GM19324 (cell line): ENCODE data around the gene METTL17.
"Not testable (repeated sequence)": the region's sequence is repeated elsewhere in the genome, so short reads cannot be mapped to it uniquely, and the experiment has no call there.

Experiments
- ATAC-seq: cut with Tn5 transposase; IDR thresholded peaks from one replicate; pipeline ENCODE4 v1.9.1; 2021; ENCODE audit warnings: mild to moderate bottlenecking, moderate library complexity; ENCODE audit not compliant: unreplicated experiment, low FRiP score

Gene METTL17

DNA sequence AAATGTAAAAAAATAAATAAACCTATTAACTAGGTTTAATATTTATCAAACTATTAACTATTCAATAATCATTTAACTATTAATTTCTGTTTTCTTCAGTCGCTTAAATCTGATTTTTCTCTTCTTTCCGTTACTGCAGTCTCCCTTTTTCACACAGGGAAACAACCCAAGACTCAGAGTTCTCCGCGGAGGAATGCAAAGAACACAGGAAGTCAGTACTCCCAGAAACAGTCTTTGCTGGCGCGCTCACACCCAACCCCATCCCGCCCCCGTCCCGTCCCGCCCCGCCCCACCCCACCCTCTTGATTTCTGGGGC, 351 bp upstream of the METTL17 start:
- no peak for ATAC-seq

DNA sequence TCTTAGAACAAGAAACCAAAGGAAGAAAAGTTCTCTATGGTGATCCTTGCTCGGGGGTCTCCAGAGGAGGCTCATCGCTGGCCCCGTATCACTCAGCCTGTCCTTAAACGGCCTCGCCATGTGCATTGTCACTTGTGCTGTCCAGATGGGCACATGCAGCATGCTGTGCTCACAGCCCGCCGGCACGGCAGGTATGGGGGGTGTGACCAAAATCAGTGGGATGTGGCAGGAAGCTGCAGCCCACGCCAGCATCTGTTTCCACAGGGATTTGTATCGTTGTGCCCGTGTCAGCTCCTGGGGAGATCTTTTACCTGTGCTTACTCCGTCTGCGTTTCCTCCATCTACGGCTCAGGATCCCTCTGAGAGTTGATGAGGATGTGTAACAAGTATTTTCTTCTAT, 6.7 kb downstream of the METTL17 start:
- no peak for ATAC-seq

DNA sequence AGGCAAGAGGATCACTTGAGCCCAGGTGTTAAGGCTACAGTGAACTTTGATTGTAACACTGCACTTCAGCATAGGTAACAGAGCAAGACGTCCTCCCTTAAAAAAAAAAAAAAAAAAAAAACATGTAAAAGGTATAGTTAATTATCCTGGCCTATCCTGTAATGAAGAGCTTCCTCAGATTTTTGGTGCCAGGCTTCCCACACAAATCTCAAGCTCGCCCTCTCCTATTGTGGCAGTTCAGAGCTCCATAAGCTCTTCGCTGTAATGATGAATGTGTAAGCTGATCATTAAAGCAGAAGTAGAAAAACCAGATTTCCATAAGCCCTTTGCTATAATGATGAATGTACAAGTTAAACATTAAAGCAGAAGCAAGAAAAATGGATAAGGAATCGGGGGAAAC, 7.3 kb downstream of the METTL17 start:
- ATAC-seq: no peak

GRCh38 chr14:20997564-20997963, 7.8 kb downstream of the METTL17 start:
- ATAC-seq: no peak

- no peak for ATAC-seq
Measured at GRCh38 chr14:20998139-20998538, 8.4 kb downstream of the METTL17 start.

DNA sequence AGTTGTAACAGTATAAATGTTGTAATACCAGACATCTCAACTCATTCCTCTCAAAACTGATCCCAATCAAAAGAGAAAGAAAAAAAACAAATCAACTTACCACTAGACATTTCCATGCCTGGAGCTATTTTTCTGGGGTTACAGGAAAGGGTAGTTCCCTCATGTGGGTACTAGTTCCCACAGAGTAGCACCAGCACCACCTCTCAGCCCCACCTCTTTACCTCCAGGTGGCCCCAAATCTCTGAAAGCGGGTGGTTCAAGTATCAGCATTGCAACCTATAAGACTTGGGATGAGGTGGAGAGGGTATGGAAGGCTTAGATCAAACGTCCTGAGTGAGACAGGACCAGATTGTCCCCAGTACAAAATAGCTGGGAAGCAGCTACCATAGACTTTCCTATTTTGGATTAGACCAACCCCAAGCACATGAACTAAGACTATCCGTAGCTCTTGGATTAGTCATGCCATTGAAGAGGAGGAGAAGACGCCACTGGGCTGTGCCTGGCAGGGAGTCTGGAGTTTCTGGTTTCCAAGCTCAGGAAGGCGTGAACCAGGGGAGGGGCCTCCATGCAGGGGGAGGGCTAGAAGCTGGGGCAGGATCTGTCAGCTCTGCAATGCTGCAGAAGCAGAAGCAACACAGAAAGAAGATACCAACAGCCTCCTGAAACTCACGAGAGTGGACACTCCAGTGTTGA, 9.0 kb downstream of the METTL17 start, which contains the start of gene SLC39A2:
Gene SLC39A2 (plus strand): TSS at position 620 of the 693 bp plus-strand sequence. CDS start 154 bp downstream, outside the sequence.
- no peak for ATAC-seq

DNA sequence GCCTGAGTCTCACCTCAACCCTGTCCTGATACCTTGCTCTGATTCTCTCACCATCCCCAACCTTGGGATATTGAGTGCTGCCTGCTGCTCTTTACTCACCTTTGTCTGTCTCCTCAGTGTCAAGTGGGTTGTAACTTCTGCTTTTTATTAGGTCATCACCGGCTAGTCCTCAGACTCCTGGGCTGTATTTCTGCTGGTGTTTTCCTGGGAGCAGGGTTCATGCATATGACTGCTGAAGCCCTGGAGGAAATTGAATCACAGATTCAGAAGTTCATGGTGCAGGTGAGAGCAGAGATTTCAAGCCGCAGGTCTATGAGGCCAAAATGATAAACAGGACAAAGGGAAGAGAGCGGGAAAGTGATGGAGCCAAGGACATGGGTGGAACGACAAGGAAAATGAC, 9.8 kb downstream of the METTL17 start:
- ATAC-seq: no peak

GRCh38 chr14:21001218-21001617, 11.4 kb downstream of the METTL17 start:
- ATAC-seq: no peak

- no peak for ATAC-seq
Measured at GRCh38 chr14:21003788-21004346, 14.1 kb downstream of the METTL17 start.

- ATAC-seq: not testable (repeated sequence)
Measured at GRCh38 chr14:21009721-21010120, 19.9 kb downstream of the METTL17 start.

- ATAC-seq: no peak
Measured at GRCh38 chr14:21011136-21011535, 21.4 kb downstream of the METTL17 start.

GRCh38 chr14:21014761-21015190, 25.0 kb downstream of the METTL17 start:
- no peak for ATAC-seq

DNA sequence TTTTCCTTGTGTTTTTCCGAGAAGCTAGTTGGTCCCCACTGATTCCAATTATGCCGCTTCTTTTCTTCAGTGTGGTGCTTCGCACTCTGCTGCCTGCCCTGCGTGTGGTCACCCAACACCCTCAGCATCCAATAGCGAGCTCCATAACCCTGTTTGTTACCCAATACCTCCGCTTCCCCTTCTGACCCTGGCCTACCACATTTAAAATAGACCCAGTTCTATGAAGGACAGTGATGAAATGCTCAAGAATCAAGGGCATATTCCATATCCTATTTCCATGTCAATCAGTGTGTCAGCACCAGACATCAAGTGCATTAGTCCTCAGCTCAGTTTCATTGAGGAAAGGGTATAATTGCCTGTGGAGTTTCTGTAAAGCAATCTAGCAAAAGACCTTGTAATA, 25.5 kb downstream of the METTL17 start:
- ATAC-seq: no peak

DNA sequence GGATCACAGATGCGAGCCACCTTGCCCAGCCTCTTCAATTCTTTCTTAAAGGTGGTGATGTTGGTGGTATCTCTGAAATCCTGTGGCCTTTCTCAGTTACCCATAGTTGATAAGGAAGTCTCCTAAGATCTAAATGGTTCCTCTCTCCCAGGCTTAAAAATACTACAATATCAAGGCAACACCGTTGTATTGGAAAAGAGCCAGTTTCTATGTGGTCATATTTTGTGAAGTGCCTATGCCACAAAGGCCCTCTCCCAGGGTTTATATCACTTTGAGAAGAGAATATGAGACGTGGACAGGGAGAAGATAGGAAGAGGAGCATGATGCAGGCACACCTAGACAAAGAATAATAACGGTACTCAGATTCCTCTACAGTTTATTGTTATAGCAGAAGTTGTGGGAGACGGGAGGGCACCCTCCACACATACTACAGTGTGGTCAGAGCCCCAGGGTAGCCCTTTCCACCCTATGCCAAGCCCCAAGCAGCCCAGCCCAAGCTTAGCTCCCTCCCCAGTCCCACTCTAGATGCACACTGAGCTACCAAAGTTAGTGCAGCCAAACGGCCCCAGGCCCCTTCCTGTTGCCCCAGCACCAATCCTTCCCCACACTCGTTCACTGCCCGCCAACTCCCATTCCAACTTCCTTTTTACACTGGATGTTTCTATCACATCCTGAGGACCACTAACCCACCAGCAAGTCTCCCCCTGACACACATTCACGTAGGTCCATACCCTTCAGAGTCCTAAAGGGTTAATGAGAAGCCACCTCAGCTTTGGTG, 26.8 kb downstream of the METTL17 start:
- no peak for ATAC-seq

- ATAC-seq: no peak
Measured at GRCh38 chr14:21017528-21018245, 27.9 kb downstream of the METTL17 start.

- ATAC-seq: no peak
Measured at GRCh38 chr14:21018286-21018685, 28.5 kb downstream of the METTL17 start.

DNA sequence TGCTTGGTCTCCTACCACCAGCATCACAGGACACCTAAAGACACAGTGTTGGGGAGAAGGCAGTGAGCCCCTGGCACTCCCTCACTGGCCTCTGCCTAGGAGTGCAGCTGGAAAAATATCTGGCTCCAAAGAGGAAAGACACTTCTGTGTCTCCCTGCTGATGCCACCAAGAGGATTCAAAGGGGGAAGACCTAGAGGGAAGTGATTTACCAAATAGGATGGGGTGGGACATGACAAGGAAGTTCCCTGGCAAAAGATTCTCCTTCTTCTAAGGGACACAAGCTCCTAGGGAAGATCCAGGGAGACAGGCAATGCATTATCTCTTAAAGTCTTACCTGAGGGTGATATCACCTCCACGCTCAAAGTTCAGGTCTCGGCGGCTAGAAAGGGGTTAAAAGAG, 29.0 kb downstream of the METTL17 start:
- no peak for ATAC-seq

GRCh38 chr14:21019366-21019765, 29.6 kb downstream of the METTL17 start:
- no peak for ATAC-seq

DNA sequence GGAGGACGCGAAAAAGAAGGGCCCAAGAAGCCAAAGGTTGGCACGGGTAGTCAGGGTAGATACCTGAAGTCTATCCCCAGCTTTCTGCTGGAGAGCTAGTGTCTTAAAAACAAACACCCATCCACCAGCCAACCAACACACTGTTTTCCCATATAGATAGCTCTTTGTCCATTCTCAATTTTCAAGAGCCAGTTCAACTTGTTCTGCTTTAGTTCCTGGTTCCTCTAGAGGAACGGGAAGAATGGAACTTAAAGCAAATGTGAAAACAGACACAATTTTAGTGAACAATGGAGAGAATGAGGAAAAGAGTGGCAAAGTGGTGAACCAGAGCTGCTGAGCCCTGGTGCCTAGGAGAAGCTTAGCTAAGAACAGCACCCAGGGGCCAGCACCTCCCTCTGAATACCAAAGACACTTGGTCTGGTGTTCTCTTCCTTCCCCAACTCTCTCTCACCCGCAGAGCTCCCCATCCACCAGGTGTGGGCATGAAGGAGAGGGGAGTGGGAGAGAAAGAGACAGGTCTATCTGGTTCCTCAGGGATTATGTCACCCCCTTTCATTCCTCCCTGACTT, 31.3 kb downstream of the METTL17 start:
- no peak for ATAC-seq

DNA sequence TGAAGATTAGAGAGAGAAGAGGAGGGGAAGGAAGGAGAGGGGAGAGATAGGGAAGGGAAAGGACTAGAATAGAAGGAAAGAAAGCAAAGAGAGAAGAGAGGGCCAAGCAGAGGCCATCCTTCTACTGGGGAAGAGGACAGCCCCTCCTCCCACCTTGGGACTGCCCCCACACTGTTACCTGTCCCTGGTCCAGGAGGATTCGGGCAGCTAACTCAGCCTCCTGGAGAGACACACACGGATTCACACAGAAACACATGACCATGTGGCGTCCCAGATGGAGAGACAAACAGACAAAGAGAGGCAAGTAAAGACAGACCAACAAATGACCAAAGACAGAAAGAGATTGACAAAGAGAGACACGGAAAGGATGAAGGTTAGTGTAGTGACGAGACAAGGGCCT, 32.9 kb downstream of the METTL17 start:
- ATAC-seq: no peak

DNA sequence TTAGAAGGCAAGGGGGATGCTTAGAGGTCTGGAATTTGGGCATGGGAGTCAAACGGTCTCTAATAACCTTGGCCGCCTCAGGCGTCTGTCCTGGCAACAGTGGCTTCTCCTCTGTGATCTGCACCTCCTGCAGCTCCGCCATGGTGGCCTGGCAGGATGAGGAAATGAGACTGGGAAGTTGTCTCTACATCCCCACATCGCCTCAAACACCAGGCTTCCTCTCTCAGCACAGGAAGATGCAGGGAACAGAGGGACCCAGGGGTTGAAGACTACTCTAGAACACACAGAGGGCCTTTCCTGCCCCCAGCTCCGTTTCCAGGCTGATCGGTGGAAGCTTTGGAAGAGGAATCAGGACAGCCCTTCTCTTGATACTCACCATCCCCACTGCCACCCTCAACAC, 33.4 kb downstream of the METTL17 start:
- ATAC-seq: no peak
